ENCODE results near the gene CDH10. TPM values are rescaled to one million over a fixed set of nuclear protein-coding genes. Genes with fewer than 3 reads are reported as not detected.
A peak's percentile ranks its signal among the peaks of the same experiment; 100 is the strongest.

CDH10 gene
- total and polyA plus RNA-seq, 4 donors, result 0.09 TPM; not detected in 3

- TF ChIP-seq EGR1 (IDR thresholded peaks at IDR 0.05; ENCODE audit: low read depth in 2 of 2), result no peak
- TF ChIP-seq YY1 (IDR thresholded peaks at IDR 0.05), result no peak
- no peak for TF ChIP-seq HNF4G (IDR thresholded peaks at IDR 0.05)
- TF ChIP-seq REST (IDR thresholded peaks at IDR 0.05), result no peak
- peak; percentile 28 for TF ChIP-seq FOXA2 (IDR thresholded peaks at IDR 0.05)
Measured at GRCh38 chr5:24547132-24547531, 97.6 kb downstream of the CDH10 start.

GRCh38 chr5:24539613-24540012 lies 105.2 kb downstream of the CDH10 start:
- 56% methylated on average over 1 of the region's 1 CpG for WGBS

More at GRCh38 chr5:24547132-24547531, 97.6 kb downstream of the CDH10 start:
- DNase-seq (ENCODE audit: low spot score), result no peak
- Histone ChIP-seq H3K9me3 (ENCODE audit: control insufficient read depth in 4 of 4, low read length in 3 of 4) (peaks cover 0 to 3% (median 0%) of the 10 kb centered on the region in 4 donors), H3K36me3 (ENCODE audit: control insufficient read depth in 4 of 4, insufficient read depth in 3 of 4, low read depth in 1 of 4, low read length in 3 of 4) (no peaks in the 10 kb centered on the region), H3K9ac (ENCODE audit: low read depth in 1 of 2, low read length in 2 of 2) (no peak overlapping the region), H3K27me3 (ENCODE audit: control insufficient read depth in 4 of 4, insufficient read depth in 4 of 4, low read length in 3 of 4) (no peaks in the 10 kb centered on the region), H3K27ac (ENCODE audit: low read depth in 1 of 2, low read length in 2 of 2) (no peak overlapping the region), H3K4me3 (ENCODE audit: low read depth in 1 of 3, low read length in 3 of 3) (no peak overlapping the region), H3K4me1 (ENCODE audit: control insufficient read depth in 4 of 4, insufficient read depth in 4 of 4, low read length in 3 of 4) (peaks cover 0 to 11% (median 4%) of the 10 kb centered on the region in 4 donors)
- WGBS, result 12% methylated on average over 2 of the region's 2 CpGs

GRCh38 chr5:24538346-24538745 lies 106.4 kb downstream of the CDH10 start:
- no peak overlapping the region for H3K4me3 ChIP-seq (ENCODE audit: low read depth in 1 of 3, low read length in 3 of 3)
- no peak for DNase-seq (ENCODE audit: low spot score)
- 91% methylated on average over 1 of the region's 1 CpG for WGBS

More at GRCh38 chr5:24539613-24540012, 105.2 kb downstream of the CDH10 start:
- Histone ChIP-seq H3K27ac (ENCODE audit: low read depth in 1 of 2, low read length in 2 of 2) (no peak overlapping the region), H3K9ac (ENCODE audit: low read depth in 1 of 2, low read length in 2 of 2) (no peak overlapping the region), H3K4me3 (ENCODE audit: low read depth in 1 of 3, low read length in 3 of 3) (no peak overlapping the region), H3K4me1 (ENCODE audit: control insufficient read depth in 4 of 4, insufficient read depth in 4 of 4, low read length in 3 of 4) (no peaks in the 10 kb centered on the region), H3K36me3 (ENCODE audit: control insufficient read depth in 4 of 4, insufficient read depth in 3 of 4, low read depth in 1 of 4, low read length in 3 of 4) (no peaks in the 10 kb centered on the region), H3K27me3 (ENCODE audit: control insufficient read depth in 4 of 4, insufficient read depth in 4 of 4, low read length in 3 of 4) (no peaks in the 10 kb centered on the region), H3K9me3 (ENCODE audit: control insufficient read depth in 4 of 4, low read length in 3 of 4) (peaks cover 0 to 3% (median 0%) of the 10 kb centered on the region in 4 donors)
- DNase-seq (ENCODE audit: low spot score), result no peak
- TF ChIP-seq FOXA2 (IDR thresholded peaks at IDR 0.05) (no peak), HNF4A (conservative IDR thresholded peaks at IDR 0.05) (no peak), RXRA (IDR thresholded peaks at IDR 0.05) (no peak), RAD21 (IDR thresholded peaks at IDR 0.05) (no peak), ZBTB33 (IDR thresholded peaks at IDR 0.05) (no peak)

More at GRCh38 chr5:24538346-24538745, 106.4 kb downstream of the CDH10 start:
- no peak overlapping the region for H3K27ac ChIP-seq (ENCODE audit: low read depth in 1 of 2, low read length in 2 of 2)
- TF ChIP-seq YY1 (IDR thresholded peaks at IDR 0.05) (no peak), SP1 (IDR thresholded peaks at IDR 0.05) (no peak), REST (IDR thresholded peaks at IDR 0.05) (no peak), JUND (IDR thresholded peaks at IDR 0.05) (no peak), FOXA2 (IDR thresholded peaks at IDR 0.05) (no peak), FOXA1 (IDR thresholded peaks at IDR 0.05) (no peak)
- H3K9me3 ChIP-seq (ENCODE audit: control insufficient read depth in 4 of 4, low read length in 3 of 4), result peaks cover 0 to 3% (median 0%) of the 10 kb centered on the region in 4 donors
- no peaks in the 10 kb centered on the region for H3K36me3 ChIP-seq (ENCODE audit: control insufficient read depth in 4 of 4, insufficient read depth in 3 of 4, low read depth in 1 of 4, low read length in 3 of 4)
- H3K27me3 ChIP-seq (ENCODE audit: control insufficient read depth in 4 of 4, insufficient read depth in 4 of 4, low read length in 3 of 4), result no peaks in the 10 kb centered on the region
- no peak overlapping the region for H3K9ac ChIP-seq (ENCODE audit: low read depth in 1 of 2, low read length in 2 of 2)
- H3K4me1 ChIP-seq (ENCODE audit: control insufficient read depth in 4 of 4, insufficient read depth in 4 of 4, low read length in 3 of 4), result no peaks in the 10 kb centered on the region
